ENCODE data around the gene FNDC3B.
"Not testable (repeated sequence)": the region's sequence is repeated elsewhere in the genome, so short reads cannot be mapped to it uniquely, and the experiment has no call there.

Gene FNDC3B

GRCh38 chr3:172367205-172368105 is 328.1 kb downstream of the FNDC3B start:
- H3K27me3 ChIP-seq (replicated peaks; ENCODE audit: control insufficient read depth, insufficient read depth, low read length): no peaks in the 10 kb centered on the region
- H3K9me3 ChIP-seq (ENCODE audit: control insufficient read depth, low read length): no peaks in the 10 kb centered on the region
- DNase-seq (ENCODE audit: low read depth): peak; percentile 23
- no peaks in the 10 kb centered on the region for H3K4me1 ChIP-seq (ENCODE audit: control insufficient read depth, insufficient read depth, low read length)
- no peak overlapping the region for H3K4me3 ChIP-seq (ENCODE audit: low read length)
- H3K36me3 ChIP-seq (ENCODE audit: control insufficient read depth, insufficient read depth, low read length, severe bottlenecking): peaks cover 94% of the 10 kb centered on the region
- H3K9ac ChIP-seq (ENCODE audit: low read length): no peak overlapping the region

DNA sequence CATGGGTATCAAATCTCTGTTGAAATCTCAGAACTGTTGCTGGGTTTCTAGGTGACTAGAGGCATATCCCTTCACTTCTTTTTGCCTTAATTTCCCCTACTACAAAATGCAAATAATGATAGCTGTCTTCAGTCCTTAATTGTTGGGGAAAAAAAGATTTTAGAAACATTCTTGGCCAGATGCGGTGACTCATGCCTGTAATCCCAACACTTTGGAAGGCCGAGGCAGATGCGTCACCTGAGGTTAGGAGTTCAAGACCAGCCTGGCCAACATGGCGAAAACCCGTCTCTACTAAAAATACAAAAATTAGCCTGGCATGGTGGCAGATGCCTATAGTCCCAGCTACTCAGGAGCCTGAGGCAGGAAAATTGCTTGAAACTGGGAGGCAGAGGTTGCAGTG is 329.2 kb downstream of the FNDC3B start:
- not testable (repeated sequence) for DNase-seq (ENCODE audit: low read depth); H3K27me3 ChIP-seq (replicated peaks; ENCODE audit: control insufficient read depth, insufficient read depth, low read length); H3K9ac ChIP-seq (ENCODE audit: low read length); H3K4me1 ChIP-seq (ENCODE audit: control insufficient read depth, insufficient read depth, low read length); H3K9me3 ChIP-seq (ENCODE audit: control insufficient read depth, low read length); H3K4me3 ChIP-seq (ENCODE audit: low read length)
- peaks cover 94% of the 10 kb centered on the region for H3K36me3 ChIP-seq (ENCODE audit: control insufficient read depth, insufficient read depth, low read length, severe bottlenecking)

DNA sequence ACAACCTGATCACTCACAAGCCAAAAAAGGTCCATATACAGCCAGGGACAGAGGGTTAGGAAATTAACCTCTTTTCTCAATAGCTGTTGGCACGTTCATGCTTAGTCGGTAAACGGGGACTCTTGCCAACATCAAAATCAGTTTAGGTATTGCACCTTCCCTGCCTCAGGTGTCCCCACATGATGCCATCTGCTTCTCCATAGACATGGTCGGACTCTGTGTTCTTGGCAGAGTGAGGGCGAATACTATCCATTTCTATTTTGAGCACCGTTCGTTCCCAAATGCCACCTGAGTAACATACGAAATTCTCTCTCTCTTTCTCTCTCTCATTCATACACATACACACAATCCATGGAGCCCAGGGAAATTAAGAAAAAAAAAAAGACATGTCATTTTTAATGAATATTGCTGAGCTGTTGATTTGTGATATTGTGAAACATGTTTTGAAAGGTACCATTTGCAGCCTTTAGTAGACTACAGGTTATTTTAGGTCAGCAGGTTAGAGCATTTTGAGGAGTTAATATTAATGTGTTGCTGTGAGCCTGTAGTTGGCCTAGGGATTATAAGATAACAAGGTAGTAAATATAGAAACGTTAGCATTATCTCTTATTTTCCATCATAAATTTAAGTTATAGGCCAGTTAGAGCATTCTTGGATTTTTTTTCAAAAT is 330.3 kb downstream of the FNDC3B start:
- H3K27me3 ChIP-seq (replicated peaks; ENCODE audit: control insufficient read depth, insufficient read depth, low read length): no peaks in the 10 kb centered on the region
- H3K36me3 ChIP-seq (ENCODE audit: control insufficient read depth, insufficient read depth, low read length, severe bottlenecking): peaks cover 92% of the 10 kb centered on the region
- no peaks in the 10 kb centered on the region for H3K9me3 ChIP-seq (ENCODE audit: control insufficient read depth, low read length)
- no peak overlapping the region for H3K9ac ChIP-seq (ENCODE audit: low read length)
- H3K4me3 ChIP-seq (ENCODE audit: low read length): no peak overlapping the region
- no peaks in the 10 kb centered on the region for H3K4me1 ChIP-seq (ENCODE audit: control insufficient read depth, insufficient read depth, low read length)
- no peak for DNase-seq (ENCODE audit: low read depth)

DNA sequence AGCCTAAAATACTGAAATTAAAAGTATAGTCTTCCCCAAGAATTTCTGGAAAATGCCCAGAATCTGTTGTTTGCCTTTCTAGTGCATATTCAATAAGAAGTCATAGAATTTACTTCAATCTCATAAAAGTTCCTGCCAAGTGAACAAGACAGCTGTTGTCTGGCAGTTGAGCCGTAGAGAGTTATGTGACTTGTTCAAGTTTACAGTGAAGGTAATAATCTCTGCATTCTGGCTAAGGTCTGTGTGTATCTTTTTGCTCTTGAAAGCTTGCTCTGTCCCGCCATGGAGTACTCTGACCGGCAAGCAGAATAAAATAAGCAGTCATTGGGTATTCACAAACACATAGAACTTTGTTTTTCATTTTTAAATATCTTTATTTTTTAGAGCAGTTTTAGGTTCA is 331.0 kb downstream of the FNDC3B start:
- Histone ChIP-seq H3K36me3 (ENCODE audit: control insufficient read depth, insufficient read depth, low read length, severe bottlenecking) (peaks cover 92% of the 10 kb centered on the region), H3K4me1 (ENCODE audit: control insufficient read depth, insufficient read depth, low read length) (no peaks in the 10 kb centered on the region), H3K9ac (ENCODE audit: low read length) (no peak overlapping the region), H3K9me3 (ENCODE audit: control insufficient read depth, low read length) (no peaks in the 10 kb centered on the region), H3K27me3 (replicated peaks; ENCODE audit: control insufficient read depth, insufficient read depth, low read length) (no peaks in the 10 kb centered on the region), H3K4me3 (ENCODE audit: low read length) (no peak overlapping the region)
- DNase-seq (ENCODE audit: low read depth): no peak

DNA sequence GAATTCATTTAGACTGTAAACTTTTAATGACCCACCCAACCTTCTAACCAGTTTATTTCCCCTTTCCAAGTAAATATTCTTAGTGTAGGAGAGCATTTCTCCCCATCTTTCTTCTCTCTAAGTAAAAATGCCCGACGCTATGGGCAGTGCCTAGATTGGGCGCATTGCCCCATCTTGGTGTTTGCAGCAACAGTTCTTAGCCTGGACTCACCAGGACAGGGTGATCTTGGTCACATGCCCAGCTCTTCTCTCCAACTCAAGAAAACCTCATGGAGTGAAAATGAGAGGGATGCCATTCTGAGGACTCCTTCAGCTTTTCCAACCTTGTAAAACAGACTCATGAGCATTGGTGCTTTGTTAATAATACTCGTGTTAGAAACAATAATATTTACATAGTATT is 332.2 kb downstream of the FNDC3B start:
- H3K4me1 ChIP-seq (ENCODE audit: control insufficient read depth, insufficient read depth, low read length): no peaks in the 10 kb centered on the region
- no peaks in the 10 kb centered on the region for H3K9me3 ChIP-seq (ENCODE audit: control insufficient read depth, low read length)
- no peak overlapping the region for H3K9ac ChIP-seq (ENCODE audit: low read length)
- no peaks in the 10 kb centered on the region for H3K27me3 ChIP-seq (replicated peaks; ENCODE audit: control insufficient read depth, insufficient read depth, low read length)
- no peak for DNase-seq (ENCODE audit: low read depth)
- H3K36me3 ChIP-seq (ENCODE audit: control insufficient read depth, insufficient read depth, low read length, severe bottlenecking): peaks cover 85% of the 10 kb centered on the region
- no peak overlapping the region for H3K4me3 ChIP-seq (ENCODE audit: low read length)

GRCh38 chr3:172372895-172373294 is 333.5 kb downstream of the FNDC3B start:
- no peak for DNase-seq (ENCODE audit: low read depth)
- Histone ChIP-seq H3K9me3 (ENCODE audit: control insufficient read depth, low read length) (no peaks in the 10 kb centered on the region), H3K4me3 (ENCODE audit: low read length) (no peak overlapping the region), H3K4me1 (ENCODE audit: control insufficient read depth, insufficient read depth, low read length) (no peaks in the 10 kb centered on the region), H3K36me3 (ENCODE audit: control insufficient read depth, insufficient read depth, low read length, severe bottlenecking) (peaks cover 84% of the 10 kb centered on the region), H3K9ac (ENCODE audit: low read length) (no peak overlapping the region), H3K27me3 (replicated peaks; ENCODE audit: control insufficient read depth, insufficient read depth, low read length) (no peaks in the 10 kb centered on the region)

GRCh38 chr3:172373912-172374311 is 334.5 kb downstream of the FNDC3B start:
- no peak overlapping the region for H3K4me3 ChIP-seq (ENCODE audit: low read length)
- DNase-seq (ENCODE audit: low read depth): no peak
- no peaks in the 10 kb centered on the region for H3K27me3 ChIP-seq (replicated peaks; ENCODE audit: control insufficient read depth, insufficient read depth, low read length)
- no peak overlapping the region for H3K9ac ChIP-seq (ENCODE audit: low read length)
- H3K9me3 ChIP-seq (ENCODE audit: control insufficient read depth, low read length): no peaks in the 10 kb centered on the region
- H3K4me1 ChIP-seq (ENCODE audit: control insufficient read depth, insufficient read depth, low read length): no peaks in the 10 kb centered on the region
- H3K36me3 ChIP-seq (ENCODE audit: control insufficient read depth, insufficient read depth, low read length, severe bottlenecking): peaks cover 87% of the 10 kb centered on the region

GRCh38 chr3:172375206-172375850 is 335.9 kb downstream of the FNDC3B start:
- no peaks in the 10 kb centered on the region for H3K9me3 ChIP-seq (ENCODE audit: control insufficient read depth, low read length)
- peaks cover 90% of the 10 kb centered on the region for H3K36me3 ChIP-seq (ENCODE audit: control insufficient read depth, insufficient read depth, low read length, severe bottlenecking)

GRCh38 chr3:172376402-172376801 is 337.0 kb downstream of the FNDC3B start:
- DNase-seq (ENCODE audit: low read depth): no peak
- no peaks in the 10 kb centered on the region for H3K27me3 ChIP-seq (replicated peaks; ENCODE audit: control insufficient read depth, insufficient read depth, low read length)
- H3K9me3 ChIP-seq (ENCODE audit: control insufficient read depth, low read length): no peaks in the 10 kb centered on the region
- H3K36me3 ChIP-seq (ENCODE audit: control insufficient read depth, insufficient read depth, low read length, severe bottlenecking): peaks cover 89% of the 10 kb centered on the region
- H3K4me1 ChIP-seq (ENCODE audit: control insufficient read depth, insufficient read depth, low read length): no peaks in the 10 kb centered on the region
- H3K9ac ChIP-seq (ENCODE audit: low read length): no peak overlapping the region
- H3K4me3 ChIP-seq (ENCODE audit: low read length): no peak overlapping the region

More at GRCh38 chr3:172375206-172375850, 335.9 kb downstream of the FNDC3B start:
- DNase-seq (ENCODE audit: low read depth): no peak
- no peaks in the 10 kb centered on the region for H3K27me3 ChIP-seq (replicated peaks; ENCODE audit: control insufficient read depth, insufficient read depth, low read length)
- H3K9ac ChIP-seq (ENCODE audit: low read length): no peak overlapping the region
- H3K4me1 ChIP-seq (ENCODE audit: control insufficient read depth, insufficient read depth, low read length): no peaks in the 10 kb centered on the region
- H3K4me3 ChIP-seq (ENCODE audit: low read length): no peak overlapping the region

DNA sequence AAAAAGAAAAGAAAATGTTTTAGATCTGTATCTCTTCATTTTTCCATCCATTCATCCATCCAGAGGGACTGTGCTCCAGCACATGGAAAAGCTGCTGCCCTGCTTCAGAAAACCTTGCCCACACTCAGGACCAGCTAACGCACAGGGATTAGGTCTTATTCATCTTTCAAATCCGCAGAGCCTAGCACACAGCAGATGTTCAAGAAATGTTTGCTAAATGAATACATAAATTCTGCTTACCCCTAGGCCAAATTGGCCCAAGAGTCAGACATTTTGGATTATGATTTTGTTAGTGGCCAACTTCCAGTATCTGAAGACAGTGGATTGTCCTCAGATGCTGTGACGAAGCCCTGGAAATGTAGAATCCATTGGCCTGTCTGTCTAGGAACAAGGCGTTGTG is 337.5 kb downstream of the FNDC3B start:
- peaks cover 85% of the 10 kb centered on the region for H3K36me3 ChIP-seq (ENCODE audit: control insufficient read depth, insufficient read depth, low read length, severe bottlenecking)
- H3K27me3 ChIP-seq (replicated peaks; ENCODE audit: control insufficient read depth, insufficient read depth, low read length): no peaks in the 10 kb centered on the region
- no peaks in the 10 kb centered on the region for H3K4me1 ChIP-seq (ENCODE audit: control insufficient read depth, insufficient read depth, low read length)
- no peak overlapping the region for H3K4me3 ChIP-seq (ENCODE audit: low read length)
- H3K9ac ChIP-seq (ENCODE audit: low read length): no peak overlapping the region
- H3K9me3 ChIP-seq (ENCODE audit: control insufficient read depth, low read length): no peaks in the 10 kb centered on the region
- DNase-seq (ENCODE audit: low read depth): no peak

DNA sequence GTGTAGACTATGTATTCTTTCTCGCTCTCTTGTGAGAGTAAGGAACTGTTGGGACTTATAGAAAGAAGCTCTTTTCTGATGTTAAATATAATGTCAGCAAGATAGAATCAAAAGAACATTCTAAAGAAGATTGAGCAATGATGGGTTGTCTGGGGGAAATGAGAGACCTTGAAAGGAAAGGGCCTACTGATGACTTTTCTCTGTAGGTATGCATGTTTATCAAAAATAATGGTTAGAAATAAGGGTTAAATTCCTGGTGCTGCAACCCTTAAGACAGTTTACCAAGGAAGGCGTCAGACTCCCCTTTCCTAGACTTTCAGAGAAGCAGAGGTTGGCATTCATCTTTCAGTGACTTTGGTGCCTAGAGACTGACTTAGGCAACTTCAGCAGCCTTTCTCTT is 339.1 kb downstream of the FNDC3B start:
- Histone ChIP-seq H3K9me3 (ENCODE audit: control insufficient read depth, low read length) (no peaks in the 10 kb centered on the region), H3K4me1 (ENCODE audit: control insufficient read depth, insufficient read depth, low read length) (no peaks in the 10 kb centered on the region), H3K27me3 (replicated peaks; ENCODE audit: control insufficient read depth, insufficient read depth, low read length) (no peaks in the 10 kb centered on the region), H3K9ac (ENCODE audit: low read length) (no peak overlapping the region), H3K36me3 (ENCODE audit: control insufficient read depth, insufficient read depth, low read length, severe bottlenecking) (peaks cover 72% of the 10 kb centered on the region), H3K4me3 (ENCODE audit: low read length) (no peak overlapping the region)
- DNase-seq (ENCODE audit: low read depth): no peak

Data from adipocyte (in vitro differentiated cells).